Activated CD8-positive, alpha-beta memory T cell treated with anti-CD3 and anti-CD28 coated beads for 4 hours (primary cell): Measurements from ENCODE around the gene DNAAF2.
"Not testable (repeated sequence)": the region's sequence is repeated elsewhere in the genome, so short reads cannot be mapped to it uniquely, and the experiment has no call there.

Source experiments
- DNase-seq, 2 donors: peaks; one replicate each; pipeline ENCODE4 v3.0.0-alpha.2; 2020; ENCODE audit warnings: low read depth in 2 of 2

Gene DNAAF2

DNA sequence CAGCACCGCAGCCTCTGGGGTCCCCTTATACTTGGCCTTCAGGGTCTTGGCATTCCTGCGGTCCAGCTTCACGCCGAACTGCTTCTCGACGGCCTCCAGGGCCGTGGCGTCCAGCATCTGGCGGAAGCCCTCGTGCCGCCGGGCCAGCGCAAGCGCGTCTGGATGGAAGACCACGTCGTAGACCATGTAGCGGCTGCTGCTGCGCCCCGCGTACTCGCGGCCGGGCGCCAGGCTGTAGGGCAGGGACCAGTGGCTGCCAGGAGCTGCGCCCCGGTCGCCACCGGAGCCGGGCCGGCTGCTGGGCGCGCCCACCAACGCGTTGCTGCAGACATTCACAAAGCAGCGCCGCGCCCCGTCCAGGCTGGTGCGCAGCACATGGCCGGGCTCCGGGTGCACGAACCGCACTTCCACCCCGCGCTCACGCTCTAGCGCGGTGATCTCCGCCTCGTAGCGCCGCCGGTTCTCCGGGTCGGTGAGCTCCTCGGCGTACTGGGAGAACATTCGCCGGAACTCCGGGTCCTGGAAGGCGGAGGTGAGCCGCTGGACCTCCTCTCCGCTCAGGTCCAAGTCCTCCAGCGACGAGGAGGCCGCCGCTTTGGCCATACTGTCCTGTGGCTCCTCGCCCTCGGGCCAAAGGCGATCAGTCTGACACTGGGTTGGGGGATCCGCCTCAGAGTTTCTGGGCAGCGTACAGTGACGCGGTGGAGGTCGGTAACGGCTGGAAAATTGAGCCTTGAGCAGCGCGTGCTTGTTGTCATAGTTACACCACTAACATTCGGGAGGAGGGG lies at the start of gene DNAAF2:
Gene DNAAF2 (minus strand): TSS at position 698 of the 788 bp plus-strand sequence. CDS start 95 bp downstream, at position 603.
- DNase-seq, result peak in 1 of 2 donors; percentile 39

- no peak for DNase-seq
Measured at GRCh38 chr14:49679271-49679670, 44.2 kb upstream of the DNAAF2 start.

DNA sequence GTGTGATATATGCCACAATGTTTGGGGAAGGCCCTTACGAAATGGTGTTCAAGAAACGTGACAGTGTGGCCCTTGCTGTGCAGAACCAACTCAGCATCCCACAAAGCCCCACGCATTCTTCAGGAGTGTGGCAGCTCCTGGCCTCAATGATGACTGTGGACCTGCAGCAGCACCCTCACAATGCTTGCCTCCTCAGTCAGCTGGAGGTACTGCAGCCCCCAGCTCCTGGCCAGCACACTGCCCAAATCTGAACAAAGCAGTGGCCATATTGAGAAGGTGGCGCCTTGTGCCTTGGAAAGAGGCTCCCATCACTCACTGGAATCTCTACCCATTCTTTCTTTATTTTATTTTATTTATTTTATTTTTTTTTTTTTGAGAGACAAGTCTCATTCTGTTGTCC lies 42.6 kb upstream of the DNAAF2 start:
- no peak for DNase-seq

- DNase-seq, result no peak
Measured at GRCh38 chr14:49673586-49673985, 38.5 kb upstream of the DNAAF2 start.

GRCh38 chr14:49670475-49670874 lies 35.4 kb upstream of the DNAAF2 start:
- no peak for DNase-seq

DNA sequence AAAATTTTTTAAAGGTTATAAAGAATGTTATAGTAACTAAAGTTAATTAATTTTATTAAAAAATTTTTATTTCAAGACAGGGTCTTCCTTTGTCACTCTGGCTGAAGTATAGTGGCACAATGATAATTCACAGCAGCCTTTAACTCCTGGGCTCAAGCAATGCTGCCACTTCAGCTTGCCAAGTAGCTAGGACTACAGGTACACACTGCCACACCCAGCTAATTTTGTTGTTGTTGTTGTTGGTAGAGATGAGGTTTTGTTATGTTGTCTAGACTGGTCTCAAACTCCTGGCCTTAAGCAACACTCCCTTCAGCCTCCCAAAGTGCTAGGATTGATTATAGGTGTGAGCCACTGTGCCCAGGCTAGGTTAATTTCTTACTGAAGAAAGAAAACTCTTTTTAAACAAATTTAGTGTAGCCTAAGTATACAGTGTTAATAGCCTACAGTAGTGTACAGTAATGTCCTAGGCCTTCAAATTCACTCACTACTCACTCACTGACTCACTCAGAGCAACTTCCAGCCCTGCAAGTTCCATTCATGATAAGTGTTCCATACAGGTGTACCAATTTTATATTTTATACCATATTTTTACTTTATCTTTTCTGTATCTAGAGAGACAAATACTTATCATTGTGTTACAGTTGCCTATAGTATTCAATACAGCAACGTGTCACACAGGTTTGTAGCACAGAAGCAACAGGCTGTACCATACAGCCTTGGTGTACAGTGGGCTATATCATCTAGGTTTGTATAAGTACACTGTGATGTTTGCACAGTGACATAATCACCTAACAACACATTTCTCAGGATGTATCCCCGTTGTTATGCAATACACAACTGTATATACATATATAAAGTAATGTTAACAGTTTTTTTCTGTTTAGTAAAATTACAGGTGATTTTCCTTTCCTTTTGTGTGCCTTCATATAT lies 24.7 kb upstream of the DNAAF2 start:
- no peak for DNase-seq

GRCh38 chr14:49657500-49657899 lies 22.5 kb upstream of the DNAAF2 start:
- not testable (repeated sequence) for DNase-seq

- DNase-seq, result no peak
Measured at GRCh38 chr14:49654511-49654910, 19.5 kb upstream of the DNAAF2 start.

DNA sequence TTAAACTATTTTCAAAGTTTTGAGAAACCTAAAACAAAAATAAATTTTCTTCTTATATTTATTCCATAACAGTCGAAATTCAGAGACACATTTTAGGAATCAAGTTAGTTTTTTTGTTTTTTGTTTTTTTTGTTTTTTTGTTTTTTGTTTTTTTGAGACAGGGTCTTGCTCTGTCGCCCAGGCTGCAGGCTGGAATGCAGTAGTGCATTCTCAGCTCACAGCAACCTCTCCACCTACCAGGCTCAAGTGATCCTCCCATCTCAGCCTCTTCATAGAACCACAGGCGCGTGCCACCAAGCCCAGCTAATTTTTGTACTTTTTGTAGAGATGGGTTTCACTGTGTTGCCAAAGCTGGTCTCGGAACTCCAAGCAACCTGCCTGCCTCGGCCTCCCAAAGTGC lies 18.5 kb upstream of the DNAAF2 start:
- no peak for DNase-seq

DNA sequence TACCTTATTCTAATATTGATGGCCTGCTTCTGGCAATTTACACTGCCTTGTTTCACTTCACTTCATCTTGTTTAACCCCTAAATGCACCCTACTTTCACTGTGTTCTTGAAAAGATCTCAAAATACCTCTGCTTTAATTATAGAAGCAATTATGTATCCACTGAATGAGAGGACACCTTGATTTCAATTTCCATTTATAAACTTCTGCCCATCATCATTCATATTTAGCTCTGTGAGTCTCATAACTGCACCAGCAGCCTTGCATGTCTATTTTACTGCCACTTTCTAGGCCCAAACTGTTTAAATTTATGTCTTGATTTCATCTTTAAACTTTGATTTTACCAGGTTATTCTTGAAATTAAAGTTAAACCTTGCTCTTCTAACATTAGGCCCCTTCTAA lies 7.1 kb upstream of the DNAAF2 start:
- no peak for DNase-seq

DNA sequence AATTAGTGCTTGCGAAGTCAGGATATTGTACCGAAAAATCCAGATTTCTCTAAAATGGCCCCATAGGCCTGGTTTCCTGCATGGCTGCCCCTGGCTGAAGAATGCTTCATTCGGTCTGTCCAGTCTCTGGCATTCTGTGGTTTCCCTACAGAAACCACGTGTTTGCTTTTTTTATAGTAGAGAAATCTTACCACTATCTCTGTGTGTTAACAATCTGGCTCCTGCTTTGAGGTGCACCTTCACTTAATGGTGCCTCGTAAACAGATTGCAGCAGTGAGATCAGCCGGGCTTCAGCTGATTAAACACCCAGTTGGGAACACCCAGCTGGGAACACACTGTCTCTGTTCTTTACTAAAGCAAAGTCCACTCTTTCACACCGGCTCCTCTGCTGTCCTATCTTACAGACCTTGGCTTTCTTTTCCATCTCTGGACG lies 6.7 kb upstream of the DNAAF2 start:
- DNase-seq, result no peak

DNA sequence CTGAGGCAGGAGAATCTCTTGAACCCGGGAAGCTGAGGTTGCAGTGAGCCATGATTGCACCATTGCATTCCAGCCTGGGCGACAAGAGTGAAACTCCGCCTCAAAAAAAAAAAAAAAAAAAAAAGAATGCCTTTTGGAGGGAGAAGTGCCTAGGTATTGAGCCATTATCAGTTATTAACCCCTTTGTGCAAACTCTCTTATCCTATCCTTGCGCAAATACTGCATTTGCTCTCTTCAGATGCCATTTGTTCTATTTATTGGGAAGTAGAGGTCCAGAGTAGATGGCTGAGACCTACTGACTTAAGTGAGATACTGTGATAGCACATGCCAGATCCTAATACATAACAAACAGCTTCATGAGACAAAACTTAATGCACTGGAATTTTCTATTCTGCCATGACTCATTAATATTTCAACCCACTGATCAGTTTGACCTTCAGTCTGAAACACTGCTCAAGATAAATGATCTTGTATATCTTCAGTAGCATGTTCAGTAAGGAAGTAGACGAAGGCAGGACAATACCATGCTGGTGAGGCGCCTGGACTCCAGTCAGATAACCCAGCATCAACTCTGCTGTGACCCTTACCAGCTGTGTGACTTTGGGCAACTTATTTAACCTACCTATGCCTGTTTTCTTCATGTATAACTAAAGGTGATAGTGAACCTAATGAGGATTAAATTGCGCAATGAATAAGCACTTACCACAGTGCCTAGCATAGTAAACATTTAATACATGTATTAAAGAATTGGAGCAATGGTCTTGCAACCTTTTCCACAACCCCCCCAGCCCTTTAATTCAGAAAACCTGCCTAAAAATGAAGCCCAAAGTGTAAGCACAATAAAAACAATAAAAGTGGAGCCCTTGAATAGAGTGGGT lies 5.7 kb upstream of the DNAAF2 start:
- DNase-seq, result no peak

DNA sequence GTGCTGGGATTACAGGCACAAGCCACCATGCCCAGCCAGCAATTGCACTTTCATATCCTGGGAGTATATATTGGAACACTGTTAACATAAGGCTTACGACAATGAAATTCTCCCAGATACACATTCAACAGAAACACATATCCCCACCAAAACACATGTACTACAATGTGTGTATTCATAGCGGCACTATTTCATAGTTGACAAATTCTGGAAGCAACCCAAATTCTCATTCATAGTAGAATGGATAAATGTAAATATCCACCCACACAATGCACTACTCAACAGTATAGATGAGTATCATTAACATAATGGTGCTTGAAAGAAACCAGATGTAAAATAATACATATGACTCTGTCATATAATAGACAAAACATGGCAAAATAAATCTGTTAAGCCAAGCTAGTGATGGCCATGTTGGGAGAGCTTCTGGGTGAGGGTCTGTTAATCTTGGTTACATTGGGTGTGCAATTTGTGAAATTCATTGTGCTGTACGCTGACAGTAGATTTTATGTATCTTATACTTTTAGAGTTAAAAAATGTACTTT lies 2.6 kb upstream of the DNAAF2 start:
- no peak for DNase-seq

DNA sequence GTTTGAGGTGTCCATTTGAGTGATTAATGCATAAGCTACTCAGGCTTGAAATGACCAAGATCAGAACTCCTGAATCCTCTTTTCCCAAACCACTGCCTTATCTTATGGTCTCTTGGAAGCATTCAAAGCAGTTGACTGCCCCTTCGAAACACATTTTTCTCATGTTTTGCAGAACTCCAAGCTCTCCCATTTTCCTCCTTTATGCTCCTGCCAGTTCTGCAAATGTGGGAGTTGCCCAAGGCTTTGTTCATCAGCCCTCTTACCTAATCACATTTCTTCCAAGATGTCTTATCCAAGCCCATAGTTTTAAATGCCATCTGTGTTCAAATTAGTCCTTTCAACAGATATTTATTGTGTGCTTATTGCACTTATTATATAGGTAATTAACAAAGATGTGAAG lies 1.8 kb upstream of the DNAAF2 start:
- DNase-seq, result no peak

- DNase-seq, result peak; percentile 89 to 93
Measured at GRCh38 chr14:49633640-49634546, 1.2 kb downstream of the DNAAF2 start.

DNA sequence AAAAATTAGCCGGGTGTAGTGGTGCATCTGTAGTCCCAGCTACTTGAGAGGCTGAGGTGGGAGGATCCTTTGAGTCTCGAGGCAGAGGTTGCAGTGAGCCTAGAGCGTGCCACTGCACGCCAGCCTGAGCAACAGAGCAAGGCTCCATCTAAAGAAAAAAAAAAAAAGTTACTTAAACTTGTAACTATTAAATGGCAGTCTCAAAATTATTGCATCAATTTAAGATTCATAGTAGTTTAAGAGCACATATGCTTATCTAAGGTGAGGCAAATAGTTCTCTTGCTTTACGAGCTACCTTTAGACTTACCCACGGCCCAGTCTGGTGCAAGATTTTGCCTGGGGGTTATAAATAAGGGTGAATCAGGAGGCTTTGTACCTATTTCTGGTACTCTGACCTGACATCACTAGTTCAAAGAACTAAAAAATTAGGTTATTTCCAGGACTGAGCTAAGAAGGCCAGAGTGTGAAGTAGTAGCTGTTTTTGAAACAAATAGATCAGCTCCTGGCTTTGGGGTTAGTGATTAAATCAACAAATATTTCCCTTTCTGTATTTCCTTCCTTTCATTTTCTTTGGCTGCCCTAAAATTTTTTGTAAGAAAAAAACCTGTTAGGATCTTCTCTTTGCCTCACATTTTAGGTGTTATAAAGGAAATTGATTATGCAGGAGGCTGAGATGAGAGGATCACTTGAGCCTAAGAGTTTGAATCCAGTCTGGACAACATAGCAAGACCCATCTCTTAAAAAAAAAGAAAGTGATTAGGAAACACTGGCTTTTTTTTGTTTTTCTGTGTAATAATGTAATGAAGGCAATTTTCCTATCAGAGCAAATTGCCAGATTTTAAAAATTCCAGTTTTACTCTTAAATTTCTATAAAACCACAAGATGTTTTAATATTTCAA lies 10.9 kb downstream of the DNAAF2 start:
- no peak for DNase-seq

DNA sequence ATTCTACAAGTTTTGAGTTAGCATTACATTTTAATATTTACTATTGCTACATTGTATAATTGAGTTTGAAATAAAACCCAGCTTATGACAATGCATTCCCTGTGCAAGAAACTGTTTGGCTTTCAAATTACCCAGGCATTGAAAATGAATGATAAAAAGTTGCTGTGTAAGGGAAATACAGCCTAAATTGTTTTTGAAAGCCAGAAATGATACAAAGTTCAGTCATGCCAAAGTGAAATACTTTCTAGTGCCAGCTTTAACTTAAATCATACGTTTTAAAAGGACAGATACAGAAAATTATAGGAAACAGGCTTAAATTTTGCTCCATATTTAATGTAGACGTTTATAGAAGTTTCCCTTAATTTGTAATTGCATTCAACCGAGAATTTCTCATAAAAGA lies 11.7 kb downstream of the DNAAF2 start:
- DNase-seq, result no peak

DNA sequence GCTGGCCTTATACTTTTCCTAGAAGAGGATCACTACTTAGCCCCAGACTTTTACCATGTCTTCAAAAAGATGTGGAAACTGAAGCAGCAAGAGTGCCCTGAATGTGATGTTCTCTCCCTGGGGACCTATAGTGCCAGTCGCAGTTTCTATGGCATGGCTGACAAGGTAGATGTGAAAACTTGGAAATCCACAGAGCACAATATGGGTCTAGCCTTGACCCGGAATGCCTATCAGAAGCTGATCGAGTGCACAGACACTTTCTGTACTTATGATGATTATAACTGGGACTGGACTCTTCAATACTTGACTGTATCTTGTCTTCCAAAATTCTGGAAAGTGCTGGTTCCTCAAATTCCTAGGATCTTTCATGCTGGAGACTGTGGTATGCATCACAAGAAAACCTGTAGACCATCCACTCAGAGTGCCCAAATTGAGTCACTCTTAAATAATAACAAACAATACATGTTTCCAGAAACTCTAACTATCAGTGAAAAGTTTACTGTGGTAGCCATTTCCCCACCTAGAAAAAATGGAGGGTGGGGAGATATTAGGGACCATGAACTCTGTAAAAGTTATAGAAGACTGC lies 12.9 kb downstream of the DNAAF2 start:
- DNase-seq, result no peak
